T-helper 1 cell treated with Interleukin-12 subunit alpha and Interleukin-12 subunit beta and Interleukin-4 antibody, amounts not matched to agents 30 ng/mL and 1 ng/mL, for 36 hours (primary cell): ENCODE results near the gene TTC6. TPM values are rescaled to one million over a fixed set of nuclear protein-coding genes. Genes with fewer than 3 reads are reported as not detected.

Experiments
- intact Hi-C: fragments of 100-400 bp; cut with micrococcal nuclease; formaldehyde crosslinking; loops from one replicate; pipeline ENCODE4 v1.15.1; 2024
- total RNA-seq: library from RNA; stranded (reverse); gene quantifications from 2 replicates; pipeline ENCODE4 v1.2.3, GENCODE V29; 2022

TTC6 gene
- total RNA-seq, 1 donor from 2014 or later = not detected

DNA sequence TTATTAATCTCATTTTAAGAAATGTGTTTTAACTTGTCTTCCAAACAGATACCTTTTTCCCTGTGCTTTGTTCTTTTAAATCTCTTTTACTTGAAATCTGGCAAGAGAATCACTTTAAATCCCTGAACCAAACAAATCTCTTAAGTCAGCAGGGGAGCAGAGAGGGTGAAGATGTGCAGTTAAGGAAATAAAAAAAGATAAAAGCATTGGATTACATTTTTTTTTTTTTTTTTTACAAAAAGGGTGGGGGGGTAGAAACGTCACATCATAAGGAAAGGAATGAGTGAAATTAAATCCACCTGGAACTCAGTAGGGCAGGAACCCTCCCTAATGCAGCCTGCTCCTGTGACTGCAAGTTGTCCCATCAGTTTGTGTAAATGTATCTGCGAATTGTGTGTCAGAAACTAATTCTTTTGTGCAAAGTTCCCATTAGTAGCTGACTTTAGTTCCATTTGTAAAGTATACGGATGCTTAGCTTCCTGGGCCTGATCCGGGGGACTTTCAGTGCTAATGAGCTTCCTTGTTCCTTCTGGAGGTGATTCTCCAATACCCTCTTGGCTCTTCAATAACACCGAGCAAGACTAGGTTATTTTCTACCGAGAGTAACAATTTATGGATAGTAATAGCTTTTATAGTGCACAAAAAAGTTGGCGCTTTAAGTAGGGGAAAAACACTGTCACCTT lies 1.5 kb downstream of the TTC6 start:
- intact Hi-C loops = loop anchor here (5.0 to 10.0 kb wide), 2 partner anchors 352 to 1090 kb away; no protein-coding TSS in a partner anchor

DNA sequence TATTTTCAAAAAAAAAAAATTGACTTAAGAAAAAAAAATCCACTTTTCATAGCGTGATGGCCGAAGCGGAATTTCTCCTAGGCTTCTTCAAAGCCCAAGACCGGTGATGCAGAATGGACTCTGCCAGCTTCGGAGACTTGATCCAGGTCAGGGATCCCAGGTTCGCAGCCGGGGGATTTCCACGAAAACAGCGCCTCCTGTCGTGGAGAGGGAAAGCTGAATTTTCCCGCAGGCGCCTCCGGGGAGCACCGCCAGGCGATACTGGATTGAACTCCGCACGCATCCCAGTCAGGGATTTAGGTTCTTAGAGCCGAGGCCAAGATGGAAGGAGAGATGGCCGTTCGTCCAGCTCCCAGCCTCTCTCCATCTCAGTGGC lies 2.1 kb downstream of the TTC6 start:
- intact Hi-C loops = loop anchor here (5.0 to 10.0 kb wide), 2 partner anchors 353 to 1090 kb away; no protein-coding TSS in a partner anchor

DNA sequence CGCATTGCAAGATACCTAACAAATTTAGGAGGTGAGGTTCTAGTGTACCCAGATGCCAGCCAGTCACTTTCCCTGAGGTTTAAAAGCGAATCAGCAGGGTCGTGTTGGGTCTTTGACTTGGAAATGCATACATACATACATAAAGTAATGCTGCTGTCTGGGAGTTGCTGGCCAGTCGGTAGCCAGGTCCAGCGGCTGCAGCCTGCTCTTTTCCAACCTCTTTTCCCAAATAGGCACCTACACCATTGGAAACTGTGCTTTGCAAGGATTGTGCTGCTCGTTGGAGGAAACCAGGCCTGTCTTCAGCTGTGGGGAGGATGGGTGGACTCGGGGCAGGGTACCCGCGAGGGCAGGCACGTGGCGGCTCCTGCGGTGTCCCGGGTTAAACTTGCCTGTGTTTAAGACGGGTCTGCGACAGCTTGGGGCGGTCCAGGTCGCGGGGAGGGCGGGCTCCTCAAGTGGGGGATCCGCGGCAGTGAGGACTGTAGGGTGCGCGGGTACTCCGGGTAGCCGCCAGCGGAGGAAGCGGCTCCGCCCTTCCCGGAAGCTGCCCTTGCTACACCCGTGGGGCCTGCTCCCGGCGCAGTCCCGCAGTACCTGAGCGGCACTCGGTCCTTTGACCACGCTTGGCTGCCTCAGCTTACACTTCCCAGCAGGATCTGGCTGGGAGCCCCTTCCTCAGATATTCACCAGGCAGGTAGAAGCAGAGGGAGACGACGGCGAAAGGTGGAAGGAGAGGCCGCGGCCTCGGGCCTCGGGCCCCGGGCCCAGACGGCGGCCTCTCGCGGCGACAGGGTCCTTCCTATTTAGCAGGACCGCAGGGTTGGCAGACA lies 2.7 kb downstream of the TTC6 start:
- intact Hi-C loops = loop anchor here (5.0 to 10.0 kb wide), 2 partner anchors 353 to 1091 kb away; no protein-coding TSS in a partner anchor

DNA sequence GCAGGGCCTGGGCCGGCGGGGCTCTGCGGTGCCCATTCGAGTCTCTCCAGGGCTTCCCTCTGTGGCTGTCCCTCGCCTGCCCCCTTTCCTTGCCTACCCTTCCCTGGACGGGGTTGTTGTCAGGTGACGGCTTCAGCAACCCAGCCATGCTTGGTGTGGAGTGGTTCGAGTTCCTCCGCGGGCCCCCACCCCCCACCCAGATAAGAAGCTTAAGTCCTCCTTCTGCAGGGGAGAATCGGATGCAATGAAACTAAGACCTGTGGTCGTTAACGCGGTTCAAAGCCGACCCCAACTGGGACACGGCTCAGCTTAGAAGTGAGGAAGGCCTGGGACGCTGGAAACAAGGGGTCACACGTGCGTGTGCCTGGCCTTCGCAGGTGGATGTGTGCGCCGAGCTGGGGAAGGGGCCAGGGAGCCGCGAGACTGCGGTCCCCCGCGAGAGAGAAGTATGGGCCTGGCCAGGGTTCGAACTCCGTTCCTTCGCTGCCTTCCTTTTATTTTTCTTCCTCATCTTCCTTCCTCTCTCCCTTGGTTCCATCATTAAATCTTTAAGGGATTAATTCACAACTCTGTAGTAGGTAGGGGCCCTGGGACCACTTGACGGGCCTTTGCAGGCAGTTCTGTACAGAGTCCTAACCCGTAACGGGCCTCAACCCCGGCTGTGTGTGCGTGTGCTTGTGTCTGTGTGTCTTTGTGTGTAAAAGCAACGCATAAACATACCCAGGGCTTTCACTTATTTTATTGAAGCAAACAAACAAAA lies 3.5 kb downstream of the TTC6 start:
- intact Hi-C loops = loop anchor here (5.0 to 10.0 kb wide), 2 partner anchors 354 to 1092 kb away; no protein-coding TSS in a partner anchor

DNA sequence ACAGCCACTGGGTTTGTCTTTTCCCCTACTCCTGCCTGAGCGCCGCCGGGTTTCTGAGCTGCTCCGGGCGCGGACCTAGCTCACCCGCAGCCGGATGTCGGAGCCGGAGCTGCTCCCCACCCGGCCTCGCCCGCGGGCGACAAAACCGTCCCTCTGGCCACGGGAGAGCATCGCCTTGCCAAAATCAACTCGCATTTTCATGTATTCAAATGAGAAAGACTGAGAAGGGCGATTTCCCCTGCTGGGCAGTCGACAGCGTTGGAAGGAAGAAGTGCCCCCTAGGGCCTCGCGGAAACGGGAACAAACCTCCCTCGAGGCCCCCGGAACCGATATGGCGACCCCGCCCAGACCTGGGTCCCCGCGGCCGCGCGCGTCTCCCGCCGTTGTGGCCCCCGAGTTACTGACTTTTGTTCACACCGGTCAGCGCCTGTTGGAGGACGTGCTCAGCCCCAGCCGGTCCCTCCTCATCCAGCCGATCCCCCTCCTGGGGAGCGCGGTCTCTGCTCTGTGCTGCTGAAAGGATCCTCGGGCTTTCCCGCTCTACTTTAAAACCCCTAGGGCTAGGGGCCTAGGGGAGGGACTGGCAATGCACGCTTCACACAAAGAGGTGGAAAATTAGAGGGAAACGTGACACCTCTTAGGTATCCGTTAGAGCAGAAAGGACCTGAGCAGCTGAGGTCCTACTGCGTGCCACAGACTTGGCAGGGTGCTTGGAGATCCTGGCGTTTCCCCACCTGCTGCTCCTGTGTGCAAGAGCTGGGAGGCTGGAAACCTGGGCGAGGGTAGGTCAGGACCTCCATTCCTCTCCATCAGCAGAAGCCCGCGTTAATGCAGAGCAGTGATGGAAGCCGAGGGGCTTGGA lies 4.3 kb downstream of the TTC6 start:
- intact Hi-C loops = loop anchor here (2.0 to 10.0 kb wide), 3 partner anchors 15 to 1092 kb away; no protein-coding TSS in a partner anchor

DNA sequence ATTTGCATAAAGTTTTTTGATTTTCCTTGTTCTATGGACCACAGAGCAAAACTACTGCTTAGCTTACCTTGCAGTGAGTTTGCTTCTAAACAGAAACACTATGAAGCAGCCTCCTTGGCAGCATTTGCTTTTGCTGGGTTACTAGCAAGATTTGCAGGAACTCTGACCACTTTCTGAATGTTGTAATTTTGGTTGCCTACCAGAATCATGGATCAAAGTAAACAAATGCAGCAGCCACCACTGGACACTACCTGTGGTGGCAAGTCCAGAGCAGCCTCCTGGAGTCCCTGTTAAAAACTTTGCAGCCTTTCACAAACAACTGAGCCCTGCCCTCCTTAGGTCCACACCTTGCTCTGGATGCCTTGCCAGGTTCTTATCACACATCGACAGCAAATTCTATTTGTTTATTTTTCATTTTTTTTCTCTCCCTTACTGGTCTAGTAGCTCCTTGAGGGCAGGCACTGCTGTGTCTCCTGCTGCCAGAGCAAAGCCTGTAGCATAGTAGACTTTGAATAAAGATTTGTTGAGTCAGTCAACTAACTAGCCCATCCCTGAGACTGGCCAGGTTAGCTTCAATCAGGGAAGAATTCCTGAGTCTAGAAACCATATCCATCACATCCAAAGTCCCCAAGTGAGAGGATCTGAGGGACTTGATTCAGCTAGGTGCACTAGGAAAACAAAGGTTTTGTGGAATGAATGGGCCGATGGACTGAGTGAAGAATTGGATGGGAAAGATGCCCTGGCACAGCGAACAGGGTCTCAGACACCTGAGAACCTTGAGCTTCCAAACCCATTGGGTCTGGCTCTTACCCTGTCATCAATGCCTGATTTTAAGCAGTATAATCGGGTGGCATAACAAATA lies 5.7 kb downstream of the TTC6 start:
- intact Hi-C loops = loop anchor here (2.0 kb wide), 1 partner anchor 16 kb away; no protein-coding TSS in a partner anchor

DNA sequence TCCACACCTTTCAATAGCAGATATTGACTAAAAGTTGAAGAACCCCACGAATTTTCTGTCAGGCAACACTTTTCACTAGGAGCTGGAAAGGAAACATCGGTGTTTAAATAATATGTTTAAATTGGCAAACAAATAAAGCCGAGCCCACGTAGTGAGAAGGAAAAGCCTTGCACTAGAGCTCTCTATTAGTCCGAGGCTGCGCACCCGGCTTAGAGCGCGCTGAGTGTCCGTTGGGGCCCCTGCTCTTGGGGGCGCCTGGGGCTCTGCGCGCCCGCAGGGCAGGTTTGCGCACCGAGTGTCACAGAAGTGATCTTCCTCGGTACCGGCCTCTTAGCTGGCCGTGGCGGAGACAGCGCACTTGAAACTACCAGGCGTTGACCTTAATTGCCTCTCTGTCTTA lies 6.4 kb downstream of the TTC6 start:
- intact Hi-C loops = loop anchor here (2.0 kb wide), 1 partner anchor 17 kb away; no protein-coding TSS in a partner anchor

DNA sequence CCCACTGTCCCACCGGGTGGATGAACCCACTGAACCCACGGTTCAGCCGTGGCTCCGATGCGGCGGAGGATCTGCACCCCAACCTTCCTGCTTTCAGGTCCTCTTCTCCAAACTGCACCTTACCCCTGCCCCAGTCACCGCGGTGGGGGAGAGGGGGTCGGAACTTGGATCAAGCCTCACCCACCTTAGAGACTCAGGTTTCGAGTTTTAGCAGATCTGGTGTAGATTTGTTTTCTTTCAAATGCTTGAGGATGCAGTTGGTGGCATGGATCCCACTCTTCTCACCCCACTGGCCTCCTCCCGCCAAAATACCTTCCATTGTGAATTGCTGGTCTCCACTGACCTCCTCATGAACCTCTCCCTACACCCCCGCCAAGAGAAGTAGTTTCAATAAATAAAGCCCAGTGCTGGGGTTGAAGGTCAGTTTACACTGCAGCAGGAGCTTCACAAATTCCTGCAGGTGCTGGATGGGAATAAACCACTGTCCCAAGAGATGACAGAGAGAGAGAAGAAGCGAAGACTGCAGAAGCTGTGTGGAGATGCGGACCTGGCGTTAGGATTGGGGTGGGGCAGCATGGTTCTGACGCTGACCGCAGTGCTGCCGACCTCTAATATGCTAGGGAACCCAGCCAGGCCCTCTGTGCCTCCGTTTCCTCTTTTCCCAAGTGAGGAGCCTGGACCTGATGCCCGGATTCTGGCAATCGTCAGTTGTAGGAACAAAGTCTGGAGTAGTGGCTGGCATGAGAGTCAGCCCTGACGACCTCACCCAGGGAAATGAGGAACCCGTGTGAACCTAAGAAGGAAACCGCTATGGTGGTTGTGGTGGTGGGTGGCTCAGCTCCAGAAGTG lies 7.4 kb downstream of the TTC6 start:
- intact Hi-C loops = no loop called here

DNA sequence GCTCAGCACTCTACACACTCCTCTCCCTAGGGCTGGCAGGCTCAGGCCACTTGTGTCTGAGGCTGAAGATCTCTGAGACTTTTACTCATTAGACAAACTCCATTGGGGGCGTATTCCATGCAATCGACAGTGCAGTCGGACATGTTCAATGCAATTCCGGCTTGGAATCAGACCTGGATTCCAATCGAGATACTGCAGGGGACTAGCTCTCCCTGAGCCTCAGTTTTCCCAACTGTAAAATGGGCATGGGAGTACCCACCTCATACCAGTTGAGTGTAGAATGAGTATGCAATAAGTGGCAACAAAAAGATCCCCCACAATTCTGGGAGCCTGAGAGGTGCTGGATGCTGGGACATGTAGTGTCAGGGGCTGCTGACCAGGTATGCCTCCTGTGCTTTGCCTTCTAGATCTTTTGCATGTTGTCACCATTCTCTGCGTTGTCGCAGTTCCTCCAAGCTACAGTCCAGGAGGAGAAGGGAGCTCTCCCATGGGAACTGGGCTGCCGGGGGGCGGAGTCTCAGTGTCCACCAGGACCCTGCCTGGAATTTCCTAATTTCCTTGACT lies 8.3 kb downstream of the TTC6 start:
- intact Hi-C loops = no loop called here

DNA sequence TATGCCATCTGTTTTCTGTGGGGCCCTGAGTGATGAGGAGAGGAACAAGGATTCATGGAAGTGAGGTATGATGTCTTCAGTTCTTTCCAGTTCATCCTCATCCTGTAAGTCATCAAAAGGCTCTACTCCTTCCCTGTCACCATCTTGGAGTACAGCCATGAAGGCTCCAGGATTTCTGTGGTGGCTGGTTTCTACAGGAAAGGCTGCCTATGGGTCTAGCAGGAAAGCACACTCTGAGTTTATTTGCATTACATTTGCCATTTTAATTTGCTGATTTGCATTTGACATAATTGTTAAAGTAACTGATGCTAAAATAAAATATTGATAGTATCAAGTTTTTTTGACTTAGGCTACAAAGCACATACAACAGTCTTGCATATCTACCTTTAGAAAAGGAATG lies 11.2 kb downstream of the TTC6 start:
- intact Hi-C loops = no loop called here

DNA sequence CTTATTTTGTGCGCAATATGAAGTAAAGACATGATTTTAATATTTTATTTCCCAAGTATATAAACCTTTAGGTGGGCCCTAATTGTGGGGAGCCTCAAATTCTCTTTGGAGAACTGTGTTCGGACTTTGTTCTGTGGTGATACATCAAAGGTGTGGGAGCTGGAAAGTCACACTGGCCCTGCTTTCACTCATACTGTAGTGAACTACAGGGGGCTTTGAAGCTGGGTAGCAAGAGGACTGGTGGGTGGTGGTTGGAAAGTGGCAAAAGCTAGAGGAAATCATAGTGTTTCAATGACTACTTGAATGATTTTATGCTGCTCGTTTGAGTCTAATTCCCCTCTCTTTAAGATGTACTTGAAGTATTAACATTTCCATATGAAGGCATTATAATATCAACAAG lies 13.2 kb downstream of the TTC6 start:
- intact Hi-C loops = no loop called here

DNA sequence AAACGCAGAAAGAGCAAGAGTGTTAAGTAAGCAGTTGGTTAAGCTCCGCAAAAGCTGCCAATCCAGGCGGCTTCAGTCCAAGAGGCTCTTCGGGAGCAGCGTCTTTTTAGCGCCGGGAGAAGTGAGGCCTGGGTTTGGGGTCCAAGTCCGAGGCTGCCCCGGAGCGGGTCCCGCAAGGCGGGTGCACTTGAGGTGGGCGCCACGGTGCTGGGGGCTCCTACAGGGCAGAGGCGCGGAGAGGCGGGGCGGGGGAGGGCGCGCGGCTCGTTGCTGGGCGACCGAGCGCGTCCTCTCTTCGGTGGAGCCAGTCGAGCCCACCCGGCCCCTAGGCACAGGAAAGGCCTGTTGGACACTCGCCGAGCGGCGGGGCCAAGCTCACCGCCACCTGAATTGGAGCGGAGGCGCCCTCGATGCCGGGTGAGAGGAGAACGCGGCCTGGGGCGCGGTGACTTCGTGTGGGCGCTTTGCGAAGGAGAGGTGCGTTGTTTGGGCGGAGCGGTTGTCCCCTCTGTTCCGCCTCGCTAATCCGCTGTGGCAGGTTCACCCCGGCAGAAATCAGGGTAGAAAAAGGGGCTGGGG lies 15.6 kb downstream of the TTC6 start:
- intact Hi-C loops = no loop called here

DNA sequence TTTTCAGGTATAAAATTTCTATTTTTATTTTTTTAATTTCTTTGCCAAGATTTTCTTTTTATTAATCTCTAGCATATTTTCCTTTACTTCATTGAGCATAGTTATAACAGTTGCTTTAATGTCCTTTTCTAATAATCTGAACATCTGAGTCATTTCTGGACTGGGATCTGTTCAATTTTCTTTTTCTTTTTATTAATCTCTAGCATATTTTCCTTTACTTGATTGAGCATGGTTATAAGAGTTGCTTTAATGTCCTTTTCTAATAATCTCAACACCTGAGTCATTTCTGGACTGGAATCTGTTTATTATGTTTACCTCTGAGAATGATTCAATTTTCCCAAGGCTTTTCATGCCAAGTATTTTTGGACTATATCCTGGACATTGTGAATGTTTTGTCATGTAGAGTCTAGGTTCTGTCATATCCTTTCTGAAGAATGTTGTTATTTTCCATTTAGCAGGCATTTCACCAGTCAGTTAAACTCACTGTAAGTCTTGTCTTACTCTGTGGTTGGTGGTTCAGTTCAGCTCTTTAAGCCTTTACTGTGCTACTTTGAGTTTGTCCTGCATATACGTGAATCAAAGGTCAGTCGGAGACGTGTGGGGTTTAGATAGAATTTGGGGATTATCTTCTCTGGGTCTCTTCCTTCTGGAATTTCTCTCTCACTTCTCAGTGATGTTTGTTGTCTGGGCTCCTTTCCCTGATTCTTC lies 20.3 kb downstream of the TTC6 start:
- intact Hi-C loops = no loop called here

DNA sequence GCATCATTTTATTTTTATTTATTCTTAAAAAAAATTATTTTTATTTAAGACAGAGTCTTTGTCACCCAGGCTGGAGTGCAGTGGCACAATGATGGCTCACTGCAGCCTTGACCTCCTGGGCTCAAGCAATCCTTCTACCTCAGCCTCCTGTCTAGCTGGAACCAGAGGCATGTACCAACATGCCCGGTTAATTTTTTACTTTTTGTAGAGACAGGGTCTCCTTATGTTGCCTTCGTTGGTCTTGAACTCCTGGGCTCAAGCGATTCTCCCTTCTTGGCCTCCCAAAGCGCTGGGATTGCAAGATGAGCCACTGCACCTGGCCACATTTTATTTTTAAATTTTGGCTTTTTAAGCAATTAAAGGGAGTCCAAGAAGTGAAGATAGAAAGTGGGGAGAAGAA lies 21.4 kb downstream of the TTC6 start:
- intact Hi-C loops = no loop called here

DNA sequence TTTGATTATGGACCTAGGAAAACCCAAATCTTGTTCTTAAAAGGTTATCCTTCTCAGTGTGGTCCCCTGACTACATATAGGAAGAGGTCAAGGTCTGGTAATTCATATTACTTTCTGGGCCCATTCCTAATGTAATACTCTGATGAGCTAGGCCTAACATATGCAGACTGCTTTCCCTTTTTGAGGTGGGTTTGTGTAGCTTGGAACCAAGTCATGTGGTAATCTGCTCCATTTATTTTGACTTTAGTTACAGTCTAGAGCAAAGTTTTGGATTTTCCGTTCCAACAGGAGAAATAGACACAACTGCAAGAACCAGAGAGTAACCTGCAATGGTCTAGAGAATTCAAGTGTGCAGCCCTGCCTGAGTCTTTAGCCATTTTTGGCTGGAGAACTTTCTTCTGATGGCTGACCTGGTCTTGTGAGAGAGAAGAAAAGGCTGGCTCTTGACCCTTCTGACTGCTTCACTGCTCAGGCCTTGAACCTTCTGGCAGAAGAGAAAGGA lies 22.5 kb downstream of the TTC6 start:
- intact Hi-C loops = no loop called here

DNA sequence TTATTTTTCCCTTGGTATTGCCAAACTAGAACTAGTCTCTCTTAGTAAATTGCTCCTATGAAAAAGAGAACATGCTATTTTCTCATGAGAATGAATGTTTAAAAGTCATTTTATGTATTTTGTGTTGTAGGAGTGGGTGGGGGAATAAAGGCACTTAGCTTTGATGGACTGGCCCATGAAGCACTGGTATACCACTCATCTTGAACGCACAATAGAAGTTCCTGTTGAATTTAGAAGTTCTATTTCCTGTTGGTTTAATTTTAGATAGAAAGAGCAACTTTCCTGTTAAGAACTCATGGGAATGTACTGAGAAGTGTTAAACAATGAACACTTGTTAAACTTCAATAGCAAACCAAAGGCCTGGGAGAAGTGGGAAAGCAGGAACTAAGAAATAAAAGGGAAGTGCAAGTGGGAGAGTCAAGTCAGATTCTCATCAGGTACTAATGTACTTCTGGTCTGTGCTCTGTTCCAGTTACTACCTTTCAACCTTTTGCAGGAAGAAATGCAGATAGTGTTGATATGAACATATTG lies 23.1 kb downstream of the TTC6 start:
- intact Hi-C loops = no loop called here

DNA sequence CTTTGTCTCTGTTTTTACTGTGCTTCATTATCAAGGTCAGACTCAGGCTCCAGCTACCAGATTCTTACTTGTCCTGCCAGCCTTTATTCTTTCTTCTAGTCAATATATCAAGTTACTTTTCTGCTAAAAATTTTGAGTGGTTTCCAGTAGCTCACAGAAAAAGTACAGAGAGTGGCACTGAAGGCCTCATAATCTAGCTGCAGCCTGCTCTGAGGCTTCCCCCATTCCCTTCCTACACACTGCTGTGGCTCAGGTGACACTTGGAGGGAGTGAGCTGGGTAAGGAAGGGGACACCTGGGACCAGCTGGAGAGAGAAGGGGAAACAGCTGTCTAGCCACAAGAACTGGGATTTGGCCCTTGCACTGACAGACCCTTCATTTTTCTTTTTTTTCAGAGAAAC lies 25.4 kb downstream of the TTC6 start:
- intact Hi-C loops = no loop called here
